ENCODE measurements around the gene BMP4. TPM values are rescaled to one million over a fixed set of nuclear protein-coding genes. Genes with fewer than 3 reads are reported as not detected.
A peak's percentile ranks its signal among the peaks of the same experiment; 100 is the strongest.
"Not testable (repeated sequence)": the region's sequence is repeated elsewhere in the genome, so short reads cannot be mapped to it uniquely, and the experiment has no call there.

BMP4 gene
- 10 to 100 TPM in 1 of 2 donors, 1 to 10 TPM in 1; 9.2 to 12.5 TPM for total RNA-seq
- long read RNA-seq, partial matches to known transcripts, result 0 of 13 reads
- long read RNA-seq, other reads (novel, unspliced or antisense), result 6 of 13 reads

DNA sequence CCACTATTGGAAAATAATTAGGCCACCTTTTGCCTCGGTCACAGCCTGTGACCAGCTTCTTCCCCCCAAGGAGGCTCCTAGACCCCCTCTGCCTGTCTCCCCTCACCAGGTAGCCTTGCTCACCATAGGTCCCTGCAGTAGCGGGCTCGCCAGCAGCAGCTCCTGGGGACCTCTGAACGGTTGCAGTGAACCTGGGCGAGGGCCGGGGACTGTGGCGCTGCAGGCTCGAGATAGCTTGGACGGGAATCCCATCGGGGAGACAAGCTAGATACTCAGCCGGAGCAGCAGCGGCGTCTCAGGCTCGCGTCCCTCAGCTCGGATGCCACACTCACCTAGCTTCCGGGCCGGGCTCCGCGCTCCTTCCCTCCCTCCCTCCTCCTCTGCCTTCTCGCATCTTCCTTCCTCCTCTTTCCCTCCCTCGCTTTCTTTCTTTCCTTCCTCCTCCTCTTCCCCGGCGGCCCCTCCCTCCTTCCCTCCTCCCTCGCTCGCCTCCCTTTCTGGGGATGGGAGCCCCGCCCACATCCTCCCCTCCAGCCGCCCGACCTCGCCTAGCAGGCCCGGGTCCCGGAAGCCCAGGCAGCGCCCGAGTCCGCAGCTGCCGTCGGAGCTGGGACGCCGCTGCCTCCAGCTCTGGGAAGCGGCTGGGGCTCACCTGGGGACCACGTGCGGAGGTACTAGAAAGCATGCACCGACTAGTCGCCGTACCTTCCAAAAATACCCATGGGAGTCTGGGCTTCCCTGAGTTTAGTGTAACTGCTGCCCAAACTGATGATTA is at the start of gene BMP4:
Gene BMP4 (minus strand): TSS at position 399 of the 775 bp plus-strand sequence. CDS start 4,603 bp downstream, outside the sequence.
- DNase-seq, result peak; percentile 86
- ATAC-seq, result peak; percentile 51 to 72
- intact Hi-C loops (cut with DNase I), result loop anchor here (10.0 kb wide), 1 partner anchor 218 kb away; no protein-coding TSS in a partner anchor

DNA sequence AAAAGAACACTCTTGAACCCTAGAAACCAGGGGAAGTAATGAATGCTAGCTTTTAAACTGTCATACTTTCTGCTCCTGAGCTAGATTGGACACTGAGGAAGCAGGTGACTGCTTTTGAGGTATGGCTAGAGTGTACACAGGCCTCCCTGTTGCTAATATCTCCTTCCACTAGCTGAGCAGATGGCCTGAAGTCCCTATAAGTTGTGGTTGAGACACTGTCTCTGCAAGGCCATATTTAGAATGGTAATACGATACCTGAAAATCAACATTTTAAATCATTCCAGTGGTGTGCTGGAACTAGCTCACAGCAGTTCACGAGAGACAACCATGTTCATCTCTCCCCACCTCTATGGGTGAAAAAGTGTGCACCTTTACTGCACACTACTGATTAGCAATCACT is 46.4 kb upstream of the BMP4 start:
- ATAC-seq (no peak), DNase-seq (no peak)
- intact Hi-C loops (cut with DNase I), result no loop called here

GRCh38 chr14:54002653-54003052 is 46.0 kb upstream of the BMP4 start:
- intact Hi-C loops (cut with DNase I), result no loop called here

GRCh38 chr14:54001189-54001878 is 44.7 kb upstream of the BMP4 start:
- no peak for DNase-seq
- intact Hi-C loops (cut with DNase I), result no loop called here
- ATAC-seq, result peak in 1 of 2 donors; percentile 44

More at GRCh38 chr14:54002653-54003052, 46.0 kb upstream of the BMP4 start:
- ATAC-seq (no peak), DNase-seq (no peak)

GRCh38 chr14:54000341-54000811 is 43.8 kb upstream of the BMP4 start:
- DNase-seq (no peak), ATAC-seq (peak in 1 of 2 donors; percentile 83)
- intact Hi-C loops (cut with DNase I), result no loop called here

- DNase-seq, result no peak
- intact Hi-C loops (cut with DNase I), result no loop called here
- peak in 1 of 2 donors; percentile 37 for ATAC-seq
Observed at GRCh38 chr14:53999061-53999488, 42.5 kb upstream of the BMP4 start.

GRCh38 chr14:53996041-53996440 is 39.4 kb upstream of the BMP4 start:
- ATAC-seq (no peak), DNase-seq (no peak)
- intact Hi-C loops (cut with DNase I), result no loop called here

DNA sequence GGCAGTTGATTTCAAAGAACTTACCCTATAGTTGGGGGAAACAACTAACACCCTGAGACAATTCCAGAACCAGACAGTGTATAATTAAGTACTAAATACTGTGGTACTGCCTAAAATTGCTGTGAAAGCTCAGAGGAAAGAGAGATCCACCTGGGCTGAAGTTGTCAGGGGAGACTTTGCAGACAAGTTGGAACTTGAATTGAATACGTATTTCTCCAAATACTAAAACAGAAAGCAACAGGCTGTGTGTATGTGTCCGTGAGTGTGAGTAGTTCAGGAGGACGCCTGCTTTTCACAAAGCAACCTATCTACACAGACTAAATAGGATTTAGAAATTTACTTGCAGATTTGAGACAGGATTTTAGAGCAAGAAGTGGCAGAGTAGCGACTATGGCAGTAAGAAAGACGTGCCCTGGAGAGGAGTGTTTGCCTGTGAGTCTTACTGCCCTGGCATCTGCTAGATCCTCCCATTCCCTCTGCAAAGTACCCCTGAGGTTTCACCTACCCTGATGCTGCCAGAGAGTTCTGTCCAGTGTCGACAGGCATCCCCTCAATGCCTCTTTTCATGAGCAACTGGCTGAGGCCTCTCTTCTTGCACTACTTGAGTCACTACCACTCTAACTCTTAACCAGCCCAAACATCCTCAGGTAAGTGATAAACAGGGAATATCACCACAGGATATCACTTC is 37.4 kb upstream of the BMP4 start:
- ATAC-seq, result no peak
- intact Hi-C loops (cut with DNase I), result no loop called here
- no peak for DNase-seq

DNA sequence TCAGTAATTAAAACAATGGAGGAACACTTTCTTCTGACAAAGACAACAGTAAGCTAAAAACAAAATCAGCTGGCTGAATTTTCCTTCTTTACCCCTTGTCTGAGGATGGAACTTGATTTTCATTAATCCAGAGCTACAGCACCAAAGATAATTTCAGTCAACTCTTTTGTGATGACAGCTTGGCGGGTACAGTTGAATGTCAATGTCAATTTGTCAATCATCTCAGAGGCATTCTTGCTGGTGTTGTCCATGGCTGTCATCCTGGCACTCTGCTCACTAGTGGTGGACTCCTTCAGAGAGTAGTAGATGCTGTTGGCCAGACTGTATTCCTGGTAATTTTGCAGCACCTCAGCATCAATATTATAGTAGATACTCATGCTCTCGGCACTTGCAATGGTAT is 34.4 kb upstream of the BMP4 start:
- ATAC-seq (no peak), DNase-seq (no peak)
- intact Hi-C loops (cut with DNase I), result no loop called here

DNA sequence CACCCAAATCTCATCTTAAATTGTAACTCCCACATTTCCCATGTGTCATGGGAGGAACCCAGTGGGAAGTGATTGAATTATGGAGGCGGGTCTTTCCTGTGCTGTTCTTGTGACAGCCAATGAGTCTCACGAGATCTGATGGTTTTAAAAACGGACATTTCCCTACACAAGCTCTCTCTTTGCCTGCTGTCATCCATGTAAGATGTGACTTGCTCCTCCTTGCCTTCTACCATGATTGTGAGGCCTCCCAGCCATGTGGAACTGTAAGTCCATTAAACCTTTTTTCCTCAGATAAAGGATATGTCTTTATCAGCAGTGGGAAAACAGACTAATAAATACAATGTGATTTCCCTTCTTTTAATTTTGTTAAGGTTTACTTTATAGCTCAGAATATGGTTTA is 30.1 kb upstream of the BMP4 start:
- ATAC-seq; DNase-seq; intact Hi-C loops (cut with DNase I): not testable (repeated sequence)

GRCh38 chr14:53984958-53985357 is 28.3 kb upstream of the BMP4 start:
- intact Hi-C loops (cut with DNase I); ATAC-seq; DNase-seq: not testable (repeated sequence)

- no peak for ATAC-seq
- DNase-seq, result no peak
- intact Hi-C loops (cut with DNase I), result no loop called here
Observed at GRCh38 chr14:53983112-53983511, 26.5 kb upstream of the BMP4 start.

- DNase-seq, result no peak
- intact Hi-C loops (cut with DNase I), result no loop called here
- ATAC-seq, result no peak
Observed at GRCh38 chr14:53982546-53982945, 25.9 kb upstream of the BMP4 start.

DNA sequence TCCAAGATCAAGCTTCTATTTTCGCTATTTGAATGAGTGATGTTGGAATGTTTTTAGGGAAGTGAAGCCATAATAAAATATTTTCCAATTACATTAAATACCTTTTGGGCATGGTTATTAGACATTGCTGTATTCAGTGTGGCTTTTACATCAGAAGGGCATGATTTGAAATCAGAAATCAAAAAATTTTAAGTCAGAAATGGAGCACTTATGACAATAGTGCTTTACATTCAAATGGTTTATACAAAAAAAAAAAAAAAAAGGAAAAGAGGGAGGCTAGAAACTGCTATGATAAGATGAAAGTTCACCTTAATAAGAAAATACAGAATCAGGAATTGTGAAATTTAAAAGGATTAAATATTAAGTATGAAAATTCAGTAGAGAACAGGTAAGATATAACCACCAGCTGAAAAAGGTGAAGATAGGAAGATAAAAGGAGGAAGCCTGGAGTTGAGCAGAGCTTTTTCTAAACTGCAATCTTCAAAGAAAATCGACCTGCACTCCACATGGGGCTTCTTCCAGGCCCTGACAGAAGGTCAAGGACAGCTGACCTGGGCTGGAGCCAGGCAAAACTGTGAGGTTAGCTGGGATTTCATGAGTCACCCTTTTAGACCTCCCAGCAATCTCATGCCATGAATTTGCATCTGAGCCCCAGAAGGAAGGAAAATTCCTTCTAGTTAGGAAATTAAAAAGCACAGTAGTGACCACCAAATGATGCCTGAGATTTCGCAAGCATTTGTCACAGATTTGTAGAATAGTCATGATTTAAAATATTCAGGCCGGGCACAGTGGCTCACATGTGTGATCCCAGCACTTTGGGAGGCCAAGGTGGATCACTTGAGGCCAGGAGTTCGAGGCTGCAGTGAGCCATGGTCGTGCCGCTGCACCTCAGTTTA is 23.4 kb upstream of the BMP4 start:
- DNase-seq (peak; percentile 43), ATAC-seq (peak in 1 of 2 donors; percentile 84)
- intact Hi-C loops (cut with DNase I), result no loop called here

DNA sequence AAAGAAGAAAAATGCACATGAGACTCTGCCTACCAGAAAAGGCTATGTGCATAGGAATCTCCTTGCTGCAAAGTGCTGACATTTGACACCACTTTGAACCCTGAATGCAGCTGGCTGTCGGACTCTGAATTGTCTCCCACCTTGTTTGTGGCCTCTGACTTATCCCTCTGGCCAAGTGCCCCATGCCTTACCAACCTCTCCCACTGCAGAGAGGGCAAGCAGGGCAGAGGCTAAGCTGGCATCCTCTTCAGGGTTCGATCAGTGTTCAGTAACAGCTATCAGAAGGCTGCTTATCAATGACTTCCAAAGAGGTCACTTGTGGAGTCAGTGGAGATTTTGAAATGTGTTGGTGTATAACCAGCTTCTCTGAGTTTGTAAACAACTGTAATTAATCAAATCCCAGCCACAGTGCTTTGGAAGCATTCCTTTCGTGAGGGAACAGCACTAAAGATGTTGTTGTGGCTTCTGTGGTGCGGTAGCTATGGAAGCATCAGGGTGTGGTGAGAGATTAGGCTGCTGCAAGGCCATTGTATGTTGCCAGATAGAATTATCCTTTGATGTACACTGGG is 22.6 kb upstream of the BMP4 start:
- peak in 1 of 2 donors; percentile 73 for ATAC-seq

DNA sequence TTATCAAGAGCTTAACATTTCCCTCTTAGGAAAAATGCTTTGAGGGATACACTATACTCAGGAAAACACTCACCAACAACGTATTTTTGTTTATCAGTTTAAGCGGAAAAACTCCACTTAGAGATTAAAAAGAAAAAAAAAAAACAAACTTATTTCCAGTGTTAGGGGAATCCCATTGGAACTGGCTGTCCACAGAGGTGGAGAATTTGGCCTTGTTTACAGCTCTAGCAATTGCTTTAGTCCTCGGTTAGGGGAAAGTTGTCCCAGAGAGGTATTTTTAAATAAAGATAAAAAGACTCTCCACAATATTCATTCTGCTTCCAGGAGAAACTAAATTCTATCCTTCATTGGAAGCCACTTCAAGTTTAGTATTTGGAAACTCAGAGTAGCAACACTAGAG is 21.6 kb upstream of the BMP4 start:
- intact Hi-C loops (cut with DNase I), result no loop called here
- DNase-seq, result no peak
- peak in 1 of 2 donors; percentile 15 for ATAC-seq

More for the DNA sequence above, 22.6 kb upstream of the BMP4 start:
- DNase-seq, result no peak
- intact Hi-C loops (cut with DNase I), result no loop called here

GRCh38 chr14:53975444-53975843 is 18.8 kb upstream of the BMP4 start:
- intact Hi-C loops (cut with DNase I), result no loop called here
- ATAC-seq (no peak), DNase-seq (no peak)

DNA sequence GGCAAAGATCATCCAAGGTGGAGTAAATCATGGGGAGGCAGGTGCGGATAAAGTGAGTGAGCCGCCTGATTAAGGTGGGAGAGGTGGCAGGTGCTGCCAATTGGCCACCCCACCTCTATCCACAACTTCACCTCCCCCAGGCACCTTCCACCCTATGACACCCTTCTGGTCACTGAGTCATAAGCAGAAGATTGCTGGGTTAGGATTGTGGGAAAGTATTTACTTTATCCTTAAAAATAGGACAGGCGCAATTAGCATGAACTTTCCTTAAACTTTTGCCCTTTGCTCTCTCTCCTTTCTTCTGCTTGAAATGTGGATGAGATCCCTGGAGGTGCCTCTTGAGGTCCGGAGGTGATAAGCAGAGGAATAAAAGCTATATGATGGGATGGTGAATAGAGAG is 14.9 kb upstream of the BMP4 start:
- ATAC-seq (no peak), DNase-seq (no peak)
- intact Hi-C loops (cut with DNase I), result no loop called here
